ENCODE measurements around the gene C1orf210.

Gene C1orf210

GRCh38 chr1:43284065-43284464 is 1.3 kb downstream of the C1orf210 start:
- H3K4me3 ChIP-seq (ENCODE audit: insufficient read length, low read depth), result no peak overlapping the region
- H3K4me1 ChIP-seq (ENCODE audit: insufficient read depth, insufficient read length), result peaks cover 13% of the 10 kb centered on the region

DNA sequence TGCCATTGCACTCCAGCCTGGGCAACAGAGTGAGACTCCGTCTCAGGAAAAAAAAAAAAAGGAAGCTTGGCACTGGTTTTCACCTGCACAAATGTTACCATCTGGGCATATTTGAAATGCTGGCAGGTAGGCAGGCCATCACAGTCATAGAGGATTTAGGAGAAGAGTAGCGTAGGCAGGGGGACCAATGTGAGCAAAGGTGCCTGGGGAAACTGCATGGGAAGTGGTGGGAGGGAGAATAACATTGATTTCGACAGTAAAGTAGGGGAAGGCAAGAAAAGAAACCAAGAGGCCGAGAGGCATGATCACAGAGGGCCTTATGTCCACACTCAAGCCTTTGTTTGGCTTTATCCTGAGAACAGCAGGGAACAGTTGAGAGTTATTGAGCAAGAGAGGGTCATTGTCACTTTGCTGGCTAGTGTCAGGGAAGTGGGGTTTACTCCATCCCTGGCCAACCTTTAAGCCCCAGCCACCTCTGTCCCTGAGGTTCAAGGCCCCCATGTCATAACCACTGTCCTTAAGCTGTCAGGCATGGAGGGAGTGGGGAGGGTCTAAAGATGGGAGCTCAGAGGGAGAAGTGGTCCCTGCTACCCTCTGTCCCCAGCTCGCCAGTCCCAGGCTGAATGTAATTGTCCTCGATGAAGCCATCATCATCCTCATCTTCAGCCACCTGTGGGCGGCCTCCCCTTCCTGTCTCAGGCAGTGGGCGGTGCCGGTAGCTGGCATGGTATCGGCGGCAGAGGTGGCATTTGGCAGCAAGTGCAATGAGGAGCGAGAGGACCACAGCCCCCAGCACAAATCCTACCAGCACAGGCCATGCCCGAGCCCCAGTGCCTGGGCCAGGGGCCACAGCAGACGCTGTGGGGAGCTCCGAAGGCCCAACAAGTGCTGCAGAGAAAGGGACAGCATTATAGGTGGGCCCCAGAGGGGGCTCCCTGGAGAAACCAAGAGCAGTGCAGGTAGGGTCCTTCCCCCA is 2.9 kb downstream of the C1orf210 start:
- H3K4me1 ChIP-seq (ENCODE audit: insufficient read depth, insufficient read length), result peaks cover 13% of the 10 kb centered on the region
- no peaks in the 10 kb centered on the region for H3K27me3 ChIP-seq (ENCODE audit: insufficient read depth, insufficient read length)
- no peaks in the 10 kb centered on the region for H3K9me3 ChIP-seq (ENCODE audit: insufficient read depth, low read length)
- H3K9ac ChIP-seq (ENCODE audit: insufficient read length, low read depth), result no peak overlapping the region
- no peak for TF ChIP-seq SUZ12 (IDR thresholded peaks at IDR 0.05; ENCODE audit: extremely low read depth, insufficient read depth, insufficient read length)
- no peaks in the 10 kb centered on the region for H3K36me3 ChIP-seq (ENCODE audit: insufficient read depth, insufficient read length, low read length)
- H3K4me3 ChIP-seq (ENCODE audit: insufficient read length, low read depth), result no peak overlapping the region
- DNase-seq (ENCODE audit: low read depth, low spot score), result no peak

More at GRCh38 chr1:43284065-43284464, 1.3 kb downstream of the C1orf210 start:
- Histone ChIP-seq H3K27me3 (ENCODE audit: insufficient read depth, insufficient read length) (no peaks in the 10 kb centered on the region), H3K9me3 (ENCODE audit: insufficient read depth, low read length) (no peaks in the 10 kb centered on the region), H3K9ac (ENCODE audit: insufficient read length, low read depth) (no peak overlapping the region), H3K36me3 (ENCODE audit: insufficient read depth, insufficient read length, low read length) (no peaks in the 10 kb centered on the region)
- TF ChIP-seq YY1 (IDR thresholded peaks at IDR 0.05; ENCODE audit: insufficient read depth, insufficient read length) (no peak), SUZ12 (IDR thresholded peaks at IDR 0.05; ENCODE audit: extremely low read depth, insufficient read depth, insufficient read length) (no peak)
- no peak for DNase-seq (ENCODE audit: low read depth, low spot score)

- TF ChIP-seq ZNF274 (IDR thresholded peaks at IDR 0.05; ENCODE audit: low read depth, low read length), result no peak
- TF ChIP-seq SUZ12 (IDR thresholded peaks at IDR 0.05; ENCODE audit: extremely low read depth, insufficient read depth, insufficient read length), result no peak
- no peak for TF ChIP-seq YY1 (IDR thresholded peaks at IDR 0.05; ENCODE audit: insufficient read depth, insufficient read length)
- H3K4me3 ChIP-seq (ENCODE audit: insufficient read length, low read depth), result no peak overlapping the region
- no peak overlapping the region for H3K9ac ChIP-seq (ENCODE audit: insufficient read length, low read depth)
- H3K36me3 ChIP-seq (ENCODE audit: insufficient read depth, insufficient read length, low read length), result no peaks in the 10 kb centered on the region
- no peaks in the 10 kb centered on the region for H3K27me3 ChIP-seq (ENCODE audit: insufficient read depth, insufficient read length)
- DNase-seq (ENCODE audit: low read depth, low spot score), result no peak
- no peaks in the 10 kb centered on the region for H3K9me3 ChIP-seq (ENCODE audit: insufficient read depth, low read length)
- H3K4me1 ChIP-seq (ENCODE audit: insufficient read depth, insufficient read length), result peaks cover 9% of the 10 kb centered on the region
Observed at GRCh38 chr1:43280692-43281091, 4.7 kb downstream of the C1orf210 start.

DNA sequence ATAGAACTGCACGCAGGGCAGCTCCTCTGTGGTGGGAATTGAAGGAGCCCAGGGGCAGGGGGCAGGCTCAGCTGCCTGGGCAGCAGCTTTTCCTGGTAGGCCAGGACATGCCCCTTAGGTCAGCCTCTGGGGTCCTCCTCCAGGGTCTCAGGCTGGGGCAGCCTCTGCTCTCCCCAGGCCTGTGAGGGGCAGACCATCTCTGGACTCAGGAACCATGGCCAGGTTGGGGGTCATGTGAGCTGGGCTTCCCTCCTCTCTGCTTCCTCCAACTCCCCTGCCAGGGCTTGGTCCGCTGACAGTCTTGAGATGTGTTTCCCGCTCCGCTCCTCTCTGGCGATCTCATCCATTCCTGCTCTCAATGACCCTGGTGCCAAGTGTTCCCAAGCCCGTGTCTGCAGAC is 5.7 kb downstream of the C1orf210 start:
- Histone ChIP-seq H3K9me3 (ENCODE audit: insufficient read depth, low read length) (no peaks in the 10 kb centered on the region), H3K9ac (ENCODE audit: insufficient read length, low read depth) (no peak overlapping the region), H3K36me3 (ENCODE audit: insufficient read depth, insufficient read length, low read length) (no peaks in the 10 kb centered on the region), H3K4me1 (ENCODE audit: insufficient read depth, insufficient read length) (peaks cover 6% of the 10 kb centered on the region), H3K4me3 (ENCODE audit: insufficient read length, low read depth) (no peak overlapping the region), H3K27me3 (ENCODE audit: insufficient read depth, insufficient read length) (no peaks in the 10 kb centered on the region)
- TF ChIP-seq SUZ12 (IDR thresholded peaks at IDR 0.05; ENCODE audit: extremely low read depth, insufficient read depth, insufficient read length) (no peak), YY1 (IDR thresholded peaks at IDR 0.05; ENCODE audit: insufficient read depth, insufficient read length) (no peak), ZNF274 (IDR thresholded peaks at IDR 0.05; ENCODE audit: low read depth, low read length) (no peak)
- no peak for DNase-seq (ENCODE audit: low read depth, low spot score)

- Histone ChIP-seq H3K27me3 (ENCODE audit: insufficient read depth, insufficient read length) (no peaks in the 10 kb centered on the region), H3K36me3 (ENCODE audit: insufficient read depth, insufficient read length, low read length) (no peaks in the 10 kb centered on the region), H3K9me3 (ENCODE audit: insufficient read depth, low read length) (no peaks in the 10 kb centered on the region), H3K9ac (ENCODE audit: insufficient read length, low read depth) (no peak overlapping the region), H3K4me3 (ENCODE audit: insufficient read length, low read depth) (no peak overlapping the region), H3K4me1 (ENCODE audit: insufficient read depth, insufficient read length) (peaks cover 5% of the 10 kb centered on the region)
- no peak for DNase-seq (ENCODE audit: low read depth, low spot score)
- TF ChIP-seq ZNF274 (IDR thresholded peaks at IDR 0.05; ENCODE audit: low read depth, low read length) (no peak), SUZ12 (IDR thresholded peaks at IDR 0.05; ENCODE audit: extremely low read depth, insufficient read depth, insufficient read length) (no peak), YY1 (IDR thresholded peaks at IDR 0.05; ENCODE audit: insufficient read depth, insufficient read length) (no peak)
Observed at GRCh38 chr1:43279161-43279560, 6.2 kb downstream of the C1orf210 start.

GRCh38 chr1:43277116-43277876 is 8.1 kb downstream of the C1orf210 start:
- TF ChIP-seq ZNF274 (IDR thresholded peaks at IDR 0.05; ENCODE audit: low read depth, low read length) (no peak), SUZ12 (IDR thresholded peaks at IDR 0.05; ENCODE audit: extremely low read depth, insufficient read depth, insufficient read length) (no peak), YY1 (IDR thresholded peaks at IDR 0.05; ENCODE audit: insufficient read depth, insufficient read length) (no peak)

GRCh38 chr1:43276673-43277072 is 8.7 kb downstream of the C1orf210 start:
- TF ChIP-seq SUZ12 (IDR thresholded peaks at IDR 0.05; ENCODE audit: extremely low read depth, insufficient read depth, insufficient read length), result no peak
- peaks cover 3% of the 10 kb centered on the region for H3K4me1 ChIP-seq (ENCODE audit: insufficient read depth, insufficient read length)
- no peak overlapping the region for H3K4me3 ChIP-seq (ENCODE audit: insufficient read length, low read depth)
- DNase-seq (ENCODE audit: low read depth, low spot score), result no peak
- no peaks in the 10 kb centered on the region for H3K36me3 ChIP-seq (ENCODE audit: insufficient read depth, insufficient read length, low read length)
- H3K27me3 ChIP-seq (ENCODE audit: insufficient read depth, insufficient read length), result no peaks in the 10 kb centered on the region
- no peaks in the 10 kb centered on the region for H3K9me3 ChIP-seq (ENCODE audit: insufficient read depth, low read length)
- no peak overlapping the region for H3K9ac ChIP-seq (ENCODE audit: insufficient read length, low read depth)

More at GRCh38 chr1:43277116-43277876, 8.1 kb downstream of the C1orf210 start:
- no peaks in the 10 kb centered on the region for H3K36me3 ChIP-seq (ENCODE audit: insufficient read depth, insufficient read length, low read length)
- H3K9me3 ChIP-seq (ENCODE audit: insufficient read depth, low read length), result no peaks in the 10 kb centered on the region
- H3K4me1 ChIP-seq (ENCODE audit: insufficient read depth, insufficient read length), result peaks cover 2% of the 10 kb centered on the region
- no peak for DNase-seq (ENCODE audit: low read depth, low spot score)
- no peak overlapping the region for H3K9ac ChIP-seq (ENCODE audit: insufficient read length, low read depth)
- no peak overlapping the region for H3K4me3 ChIP-seq (ENCODE audit: insufficient read length, low read depth)
- no peaks in the 10 kb centered on the region for H3K27me3 ChIP-seq (ENCODE audit: insufficient read depth, insufficient read length)

Data from NT2/D1 (cell line).